Esophagus squamous epithelium (tissue), 4 donors: ENCODE results near the gene DFFA.

ENCODE experiments used
- POLR2A ChIP-seq, 4 donors: fragments of 450-650 bp; IDR thresholded peaks; one replicate each; pipeline ENCODE4 v1.6.1; 2017; ENCODE audit warnings: antibody characterized with exemption in 4 of 4, mild to moderate bottlenecking in 4 of 4, moderate library complexity in 3 of 4
- TF ChIP-seq, protein P1 (sequence below), 6 experiments: fragments of 450-650 bp in 4 of 6; fragments of 200-600 bp in 2 of 6; sonication (generic) in 2 of 6; IDR thresholded peaks; one replicate each; pipeline ENCODE4 v1.5.1; 2016 to 2019; ENCODE audit warnings: antibody characterized with exemption in 6 of 6, mild to moderate bottlenecking in 4 of 6, moderate library complexity in 4 of 6

DNA sequence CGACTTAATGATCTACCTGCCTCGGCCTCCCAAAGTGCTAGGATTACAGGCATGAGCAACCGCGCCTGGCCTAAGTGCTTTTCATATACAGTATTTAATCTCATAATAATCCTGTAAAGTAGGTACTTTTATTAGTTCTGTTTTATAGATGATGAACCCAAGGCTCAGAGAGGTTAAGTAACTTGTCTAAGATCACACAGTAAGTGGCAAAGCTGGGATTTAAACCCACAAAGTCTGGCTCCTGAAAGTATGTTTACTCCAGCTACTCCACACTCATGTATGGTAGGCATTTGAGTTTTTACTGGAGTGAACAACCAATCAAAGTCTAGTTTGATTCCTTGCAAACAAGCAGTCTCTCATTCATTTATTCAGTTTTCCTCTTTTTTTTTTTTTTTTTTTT lies 2.3 kb downstream of the DFFA start:
- no peak for TF ChIP-seq POLR2A (IDR thresholded peaks at IDR 0.05)
- TF ChIP-seq, protein P1, sequence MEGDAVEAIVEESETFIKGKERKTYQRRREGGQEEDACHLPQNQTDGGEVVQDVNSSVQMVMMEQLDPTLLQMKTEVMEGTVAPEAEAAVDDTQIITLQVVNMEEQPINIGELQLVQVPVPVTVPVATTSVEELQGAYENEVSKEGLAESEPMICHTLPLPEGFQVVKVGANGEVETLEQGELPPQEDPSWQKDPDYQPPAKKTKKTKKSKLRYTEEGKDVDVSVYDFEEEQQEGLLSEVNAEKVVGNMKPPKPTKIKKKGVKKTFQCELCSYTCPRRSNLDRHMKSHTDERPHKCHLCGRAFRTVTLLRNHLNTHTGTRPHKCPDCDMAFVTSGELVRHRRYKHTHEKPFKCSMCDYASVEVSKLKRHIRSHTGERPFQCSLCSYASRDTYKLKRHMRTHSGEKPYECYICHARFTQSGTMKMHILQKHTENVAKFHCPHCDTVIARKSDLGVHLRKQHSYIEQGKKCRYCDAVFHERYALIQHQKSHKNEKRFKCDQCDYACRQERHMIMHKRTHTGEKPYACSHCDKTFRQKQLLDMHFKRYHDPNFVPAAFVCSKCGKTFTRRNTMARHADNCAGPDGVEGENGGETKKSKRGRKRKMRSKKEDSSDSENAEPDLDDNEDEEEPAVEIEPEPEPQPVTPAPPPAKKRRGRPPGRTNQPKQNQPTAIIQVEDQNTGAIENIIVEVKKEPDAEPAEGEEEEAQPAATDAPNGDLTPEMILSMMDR (IDR thresholded peaks at IDR 0.05), result no peak
